ENCODE data around the gene SPATA31C2.
"Not testable (repeated sequence)": the region's sequence is repeated elsewhere in the genome, so short reads cannot be mapped to it uniquely, and the experiment has no call there.

The SPATA31C2 gene

DNA sequence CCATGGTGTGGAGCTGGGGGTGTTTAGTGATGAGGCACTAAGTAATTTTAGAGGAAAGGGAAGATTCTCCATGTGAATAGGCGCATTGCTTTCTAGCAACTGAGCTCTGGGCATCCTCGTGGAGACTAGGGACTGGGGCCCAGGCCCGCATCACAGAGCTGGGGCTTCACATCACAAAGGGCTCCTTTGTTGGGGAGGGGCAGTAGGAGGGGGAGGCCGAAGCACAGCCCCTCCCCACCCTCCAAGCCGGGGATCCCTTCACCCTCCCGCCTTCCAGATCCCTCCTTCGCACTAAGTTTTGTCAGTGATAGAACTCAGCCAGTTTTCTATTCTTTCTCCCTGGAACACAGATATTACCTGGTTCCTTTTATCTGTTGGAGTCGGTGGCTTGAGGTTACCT lies at the start of gene SPATA31C2:
Gene SPATA31C2, minus strand, starts transcription at position 101 of the 400 bp plus-strand sequence. Its CDS starts 29 bp downstream, at position 72.
- not testable (repeated sequence) for DNase-seq

DNA sequence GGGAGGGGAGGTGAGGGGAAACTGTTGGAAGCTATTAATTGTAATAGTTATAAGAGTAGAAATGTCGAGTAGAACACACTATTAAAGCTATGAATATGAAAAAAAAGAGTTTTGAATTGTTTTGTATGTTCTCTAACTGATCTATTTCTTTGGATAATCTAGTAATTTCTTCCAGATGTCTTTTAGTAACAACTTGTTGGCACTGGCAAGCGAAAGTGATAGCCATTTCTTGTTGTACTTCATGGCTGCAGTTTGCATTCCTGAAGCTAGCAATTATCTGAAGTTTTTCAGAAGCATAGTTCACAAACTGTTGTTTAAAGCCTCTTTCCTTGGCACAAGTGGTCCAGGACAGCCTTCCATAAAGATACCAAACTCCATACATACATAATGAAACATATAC lies 49.4 kb upstream of the SPATA31C2 start:
- DNase-seq: no peak

DNA sequence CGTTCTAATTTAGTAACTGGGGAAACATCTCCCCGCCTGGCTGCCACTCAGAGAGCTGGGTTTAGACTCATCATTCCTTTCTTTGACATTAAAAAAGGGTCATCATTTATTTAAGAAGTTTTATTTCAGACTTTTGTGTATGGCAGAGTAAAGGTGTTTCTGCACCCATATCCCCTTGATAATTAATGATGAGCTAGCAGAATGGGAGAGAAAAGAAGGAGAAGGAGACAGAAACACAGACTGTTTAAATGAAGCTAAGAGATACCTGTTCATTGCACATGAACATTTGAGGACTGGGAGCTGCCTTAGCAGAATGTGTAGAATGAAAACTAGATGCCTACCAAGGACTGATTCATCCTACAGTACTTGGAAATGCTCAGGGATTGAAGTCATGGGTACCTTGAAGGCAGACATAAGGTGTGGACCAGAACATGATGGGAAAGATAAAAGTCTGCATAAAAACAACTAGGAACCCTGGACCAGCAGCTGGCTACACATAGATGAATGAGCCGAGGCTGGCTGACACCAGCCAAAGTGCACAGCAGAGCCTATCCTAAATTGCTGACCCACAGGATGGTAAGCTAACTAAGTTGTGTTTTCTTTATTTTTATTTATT lies 48.3 kb upstream of the SPATA31C2 start:
- DNase-seq: no peak

DNA sequence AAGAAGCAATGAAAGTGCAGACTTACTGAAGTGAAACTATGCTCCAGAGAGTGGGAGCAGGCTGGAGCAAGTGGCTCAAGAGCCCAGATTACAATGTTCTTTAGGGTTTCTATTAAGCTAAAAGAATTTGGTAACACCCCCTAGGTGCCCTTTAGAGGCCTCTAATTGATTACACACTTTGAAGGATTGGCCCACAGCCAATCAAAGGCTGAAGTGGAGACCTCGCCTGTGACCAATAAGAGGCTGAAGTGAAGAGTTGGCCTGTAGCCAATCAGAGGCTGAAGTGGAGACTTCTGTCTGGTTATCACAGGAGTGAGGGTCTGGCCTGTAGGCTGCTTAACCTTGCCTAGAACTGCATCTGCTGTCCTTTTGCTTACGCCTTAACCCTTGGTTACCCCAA lies 46.7 kb upstream of the SPATA31C2 start:
- DNase-seq: peak; percentile 29

DNA sequence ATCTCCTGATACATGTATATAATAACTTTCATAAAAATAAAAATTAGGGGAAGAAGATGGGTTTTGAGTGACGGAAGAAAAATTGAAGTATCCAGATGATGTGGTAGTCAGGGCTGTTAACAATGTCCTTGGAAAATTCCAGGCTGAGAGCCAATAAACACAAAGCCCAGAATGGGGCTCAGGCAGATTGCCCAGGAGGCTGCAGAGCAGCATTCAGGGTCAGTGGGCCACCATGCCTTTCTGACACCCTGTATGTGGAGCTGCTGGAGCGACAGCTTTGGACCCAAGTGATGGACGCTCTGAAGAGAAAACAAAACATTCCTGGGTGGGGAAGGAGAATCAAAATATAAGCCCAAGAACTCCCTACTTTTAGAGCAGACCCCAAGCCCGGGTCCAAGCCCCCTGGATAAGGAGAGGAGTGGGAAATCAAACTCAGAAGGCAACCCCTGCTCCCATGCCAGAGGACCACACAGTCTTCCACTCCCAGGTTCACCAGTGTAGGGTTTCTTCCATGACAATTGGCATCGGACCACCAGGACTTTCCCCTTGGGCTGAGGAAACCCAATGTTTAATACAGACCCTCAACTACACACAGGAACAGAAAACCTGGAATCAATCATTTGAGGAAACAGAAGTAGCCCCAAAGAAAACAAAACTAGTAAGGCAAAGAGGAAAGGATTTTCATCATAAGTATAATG lies 45.7 kb upstream of the SPATA31C2 start:
- DNase-seq: no peak

GRCh38 chr9:88182501-88182900 lies 44.2 kb upstream of the SPATA31C2 start:
- DNase-seq: no peak

DNA sequence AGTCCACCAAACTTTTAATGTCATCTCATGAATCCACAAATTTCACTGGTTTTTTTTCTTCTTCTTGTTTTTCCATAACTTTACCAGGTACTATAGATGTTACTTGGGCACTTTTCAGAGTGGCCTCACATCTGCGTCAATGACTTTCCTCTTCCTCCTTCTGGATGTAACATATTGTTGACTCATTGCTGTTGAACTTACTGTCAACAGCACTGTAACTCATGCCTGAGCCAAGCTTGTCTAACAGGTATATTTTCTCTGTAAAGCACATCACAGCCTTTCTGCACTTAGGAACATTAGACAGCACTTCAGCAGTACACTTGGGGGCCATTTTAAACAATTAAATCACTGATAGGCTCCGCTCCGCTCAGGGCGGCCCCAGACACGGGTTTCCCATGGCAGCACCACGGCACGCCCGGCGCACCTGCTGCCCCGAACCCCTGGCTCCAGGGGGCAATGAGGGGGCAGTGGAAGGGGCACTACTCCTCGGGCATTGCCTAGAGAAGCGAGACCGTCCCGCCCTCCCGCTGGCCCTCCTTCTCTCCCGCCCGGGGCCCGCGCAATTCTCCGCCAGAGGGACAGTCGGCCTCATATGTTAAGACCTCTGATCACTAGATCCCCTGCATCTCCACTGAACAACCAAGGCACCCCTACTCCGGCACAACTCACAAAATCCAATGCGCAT lies 41.9 kb upstream of the SPATA31C2 start:
- DNase-seq: peak; percentile 57

DNA sequence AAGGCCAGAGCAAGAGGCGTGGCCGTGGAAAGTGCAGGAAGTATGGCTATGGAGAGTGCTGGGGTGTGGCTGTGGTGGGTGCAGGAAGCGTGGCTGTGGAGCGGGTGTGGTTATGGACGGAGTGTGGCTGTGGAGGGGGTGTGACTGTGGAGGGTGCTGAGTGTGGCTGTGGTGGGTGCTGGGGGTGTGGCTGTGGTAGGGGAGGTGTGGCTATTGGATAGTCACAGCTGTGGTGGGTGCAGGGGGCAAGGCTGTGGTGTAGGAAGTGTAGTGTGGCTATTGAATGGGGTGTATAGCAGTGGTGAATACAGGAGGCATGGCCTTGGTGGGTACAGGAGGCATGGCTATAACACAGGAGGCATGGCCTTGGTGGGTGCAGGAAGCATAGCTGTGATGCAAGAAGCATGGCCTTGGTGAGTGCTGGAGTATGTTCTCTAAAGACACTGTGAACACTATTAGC lies 40.8 kb upstream of the SPATA31C2 start:
- DNase-seq: peak; percentile 76

GRCh38 chr9:88178641-88179040 lies 40.4 kb upstream of the SPATA31C2 start:
- no peak for DNase-seq

DNA sequence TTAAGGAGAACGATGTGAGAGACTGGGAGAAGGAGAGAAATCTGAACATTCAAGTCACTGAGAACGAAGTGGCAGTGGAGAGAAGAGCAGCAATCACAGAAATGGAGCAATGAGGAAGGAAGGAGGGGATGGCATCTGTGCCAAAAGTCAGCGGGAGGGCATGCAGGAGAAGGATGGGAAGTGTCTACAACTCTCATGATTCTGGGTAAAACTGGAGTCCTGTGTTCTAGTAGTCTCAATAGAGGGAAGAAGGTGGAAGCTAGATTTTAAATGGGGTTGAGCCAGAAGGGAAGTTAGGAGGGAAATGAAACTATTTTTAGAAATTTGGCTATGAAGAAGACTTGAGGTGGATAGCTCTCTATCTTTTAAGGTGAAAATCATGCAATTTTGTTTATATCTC lies 39.1 kb upstream of the SPATA31C2 start:
- DNase-seq: no peak

DNA sequence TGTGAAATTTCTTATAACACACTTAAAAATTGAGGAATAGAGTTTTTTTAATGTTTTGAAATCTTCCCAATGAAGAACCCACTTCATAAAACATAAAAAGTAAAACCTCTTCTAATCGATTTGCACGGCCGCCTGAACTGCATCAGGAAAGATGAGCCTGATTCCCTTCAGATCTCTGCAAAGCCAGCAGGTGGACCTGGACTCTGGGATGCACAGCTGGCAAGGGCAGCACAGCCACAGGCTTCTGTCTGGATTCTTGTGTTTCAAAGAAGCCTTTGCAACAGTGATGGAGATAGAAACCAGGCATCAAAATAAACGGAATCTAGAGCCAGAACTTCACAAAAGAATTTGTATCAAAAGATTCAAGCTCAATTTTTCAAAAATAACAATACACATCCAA lies 36.0 kb upstream of the SPATA31C2 start:
- no peak for DNase-seq

GRCh38 chr9:88173378-88173999 lies 35.2 kb upstream of the SPATA31C2 start:
- DNase-seq: peak; percentile 85

GRCh38 chr9:88169700-88170099 lies 31.4 kb upstream of the SPATA31C2 start:
- peak; percentile 42 for DNase-seq

DNA sequence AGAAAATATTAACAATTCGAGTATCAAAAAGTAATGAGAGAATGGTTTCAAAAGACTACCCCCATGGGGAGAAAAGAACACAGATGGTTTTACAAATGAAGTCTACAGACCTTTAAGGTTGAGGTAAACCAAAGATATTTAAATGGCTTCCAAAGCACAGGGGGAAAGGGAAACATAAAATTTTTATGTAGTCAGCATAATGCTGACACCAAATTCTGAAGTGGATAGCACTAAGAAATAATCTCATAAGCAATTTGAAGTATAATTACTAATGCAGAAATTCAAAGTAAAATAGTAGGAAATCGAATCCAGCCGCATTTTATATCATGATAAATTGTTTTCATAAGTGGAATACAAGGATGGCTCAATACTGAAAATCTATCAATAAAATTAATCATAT lies 30.3 kb upstream of the SPATA31C2 start:
- DNase-seq: no peak

GRCh38 chr9:88166660-88167059 lies 28.4 kb upstream of the SPATA31C2 start:
- no peak for DNase-seq

GRCh38 chr9:88164850-88165249 lies 26.6 kb upstream of the SPATA31C2 start:
- DNase-seq: peak; percentile 70

- no peak for DNase-seq
Observed at GRCh38 chr9:88161144-88161543, 22.9 kb upstream of the SPATA31C2 start.

DNA sequence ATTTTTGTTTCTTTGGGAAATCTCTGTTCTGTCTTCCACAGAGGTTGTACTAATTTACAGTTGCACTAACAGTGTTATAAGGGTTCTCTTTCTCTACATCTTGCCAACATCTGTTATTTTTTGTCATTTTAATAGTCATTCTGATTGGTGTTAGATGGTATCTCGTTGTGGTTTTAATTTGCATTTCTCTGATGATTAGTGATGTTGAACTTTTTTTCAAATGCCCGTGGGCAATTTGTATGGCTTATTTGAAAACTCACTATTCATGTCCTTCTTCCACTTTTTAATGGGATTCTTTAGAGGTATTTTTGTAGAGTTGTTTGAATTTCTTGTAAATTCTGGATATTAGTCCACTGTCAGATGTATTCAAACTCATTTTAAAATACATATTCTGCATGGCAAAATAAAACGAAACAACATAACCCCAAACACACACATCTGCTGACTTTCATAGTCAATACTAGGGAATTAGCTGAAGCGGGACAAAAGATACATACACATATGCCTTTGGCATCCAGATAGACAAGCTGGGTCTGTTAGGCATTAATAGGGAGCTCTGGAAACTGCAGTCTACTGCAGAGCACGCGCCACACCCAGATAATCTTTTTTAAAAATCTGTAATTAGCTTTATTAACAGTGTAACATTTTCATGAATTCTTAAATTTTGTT lies 5.8 kb upstream of the SPATA31C2 start:
- no peak for DNase-seq

DNA sequence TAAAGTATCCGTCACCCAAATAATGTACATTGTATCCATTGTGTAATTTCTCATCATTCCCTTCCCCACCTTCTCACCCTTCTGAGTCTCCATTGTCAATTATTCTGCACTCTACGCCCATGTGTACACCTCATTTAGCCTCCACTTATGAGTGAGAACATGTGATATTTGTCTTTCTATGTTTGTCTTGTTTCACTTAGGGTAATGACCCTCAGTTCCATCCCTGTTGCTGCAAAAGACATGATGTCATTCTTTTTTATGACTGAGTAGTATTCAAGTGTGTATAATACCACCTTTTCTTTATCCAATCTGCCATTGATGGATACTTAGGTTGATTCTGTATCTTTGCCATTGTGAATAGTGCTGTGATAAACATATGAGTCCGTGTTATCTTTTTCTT lies 4.9 kb upstream of the SPATA31C2 start:
- DNase-seq: no peak

DNA sequence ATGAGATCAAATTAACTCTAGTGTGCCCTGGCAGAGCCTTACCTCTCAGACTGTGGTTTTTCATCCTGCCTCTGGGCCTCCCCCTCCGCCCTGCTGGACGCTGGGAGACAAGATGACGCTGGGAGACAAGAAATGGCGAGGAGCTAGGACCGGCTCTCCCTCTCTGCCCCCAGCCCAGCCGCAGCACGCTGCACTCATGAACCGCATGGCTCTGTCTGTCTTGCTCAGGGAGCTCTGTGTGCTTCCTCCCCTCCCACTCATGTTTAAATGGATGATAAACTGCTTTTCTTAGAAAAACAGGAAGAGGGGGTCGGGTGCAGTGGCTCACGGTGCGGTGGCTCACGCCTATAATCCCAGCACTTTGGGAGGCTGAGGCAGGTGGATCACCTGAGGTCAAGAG lies 4.7 kb downstream of the SPATA31C2 start:
- DNase-seq: not testable (repeated sequence)

DNA sequence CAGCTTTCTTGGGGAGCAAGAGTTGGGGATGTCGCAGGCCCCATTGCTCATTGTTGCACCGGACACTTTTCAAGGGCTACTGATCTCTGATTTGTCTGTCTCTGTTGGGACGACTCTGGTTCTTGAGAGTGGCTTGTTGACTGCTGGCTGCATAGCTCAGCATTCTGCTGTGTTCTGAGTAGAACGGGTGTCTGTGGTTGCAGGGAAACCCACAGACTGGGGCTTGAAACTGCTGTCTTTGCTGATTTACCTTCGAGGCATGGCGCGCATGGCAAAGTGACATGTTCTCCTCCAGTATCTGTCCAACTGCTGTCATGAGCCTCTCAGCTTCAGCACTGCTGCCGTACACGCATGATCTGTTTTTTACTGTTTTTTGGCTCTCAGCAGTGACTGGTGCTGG lies 8.7 kb downstream of the SPATA31C2 start:
- DNase-seq: not testable (repeated sequence)

- DNase-seq: not testable (repeated sequence)
Observed at GRCh38 chr9:88127700-88128300, 10.5 kb downstream of the SPATA31C2 start.

GRCh38 chr9:88123413-88123812 lies 14.9 kb downstream of the SPATA31C2 start:
- DNase-seq: not testable (repeated sequence)

Measured in MV-4-11 (cell line).